DMS 273 treated with DMSO at 0.1 percent for 48 hours (cell line): ENCODE measurements around the gene RIPK3.
"Not testable (repeated sequence)": the region's sequence is repeated elsewhere in the genome, so short reads cannot be mapped to it uniquely, and the experiment has no call there.

ENCODE experiments used
- DNase-seq: peaks from one replicate; lab custom pipeline; 2025; lab: John Stamatoyannopoulos, UW

RIPK3 gene

GRCh38 chr14:24347134-24347533 lies 7.3 kb upstream of the RIPK3 start:
- DNase-seq = no peak

GRCh38 chr14:24343795-24344660 lies 4.2 kb upstream of the RIPK3 start:
- no peak for DNase-seq

- no peak for DNase-seq
Measured at GRCh38 chr14:24342889-24343288, 3.1 kb upstream of the RIPK3 start.

- DNase-seq = no peak
Measured at GRCh38 chr14:24340606-24341005, 815 bp upstream of the RIPK3 start.

- DNase-seq = no peak
Measured at GRCh38 chr14:24338843-24339242, 948 bp downstream of the RIPK3 start.

GRCh38 chr14:24337824-24338175 lies 2.0 kb downstream of the RIPK3 start:
- no peak for DNase-seq

- DNase-seq = no peak
Measured at GRCh38 chr14:24337144-24337823, 2.5 kb downstream of the RIPK3 start.

GRCh38 chr14:24335461-24336171 lies 4.2 kb downstream of the RIPK3 start:
- no peak for DNase-seq

- peak; percentile 8 for DNase-seq
Measured at GRCh38 chr14:24334431-24335291, 5.1 kb downstream of the RIPK3 start, which contains the start of gene ADCY4. TSS of gene ADCY4 (minus strand) at chr14:24335071. CDS start at chr14:24334652, 419 bp downstream.

- DNase-seq = peak; percentile 32
Measured at GRCh38 chr14:24332268-24332993, 7.4 kb downstream of the RIPK3 start.

- DNase-seq = no peak
Measured at GRCh38 chr14:24331731-24332267, 8.0 kb downstream of the RIPK3 start.

- no peak for DNase-seq
Measured at GRCh38 chr14:24330973-24331674, 8.7 kb downstream of the RIPK3 start.

- DNase-seq = no peak
Measured at GRCh38 chr14:24329736-24330135, 10.1 kb downstream of the RIPK3 start.

- DNase-seq = no peak
Measured at GRCh38 chr14:24329073-24329663, 10.6 kb downstream of the RIPK3 start.

- DNase-seq = not testable (repeated sequence)
Measured at GRCh38 chr14:24327914-24328313, 11.9 kb downstream of the RIPK3 start.

- no peak for DNase-seq
Measured at GRCh38 chr14:24327303-24327702, 12.5 kb downstream of the RIPK3 start.

- DNase-seq = no peak
Measured at GRCh38 chr14:24325963-24326362, 13.8 kb downstream of the RIPK3 start.

GRCh38 chr14:24325041-24325530 lies 14.7 kb downstream of the RIPK3 start:
- no peak for DNase-seq

- no peak for DNase-seq
Measured at GRCh38 chr14:24324024-24324423, 15.8 kb downstream of the RIPK3 start.

GRCh38 chr14:24323341-24323740 lies 16.4 kb downstream of the RIPK3 start:
- no peak for DNase-seq
